Measurements from ENCODE around the gene AURKAIP1. TPM values are rescaled to one million over a fixed set of nuclear protein-coding genes. Genes with fewer than 3 reads are reported as not detected.
A peak's percentile ranks its signal among the peaks of the same experiment; 100 is the strongest.
"Not testable (repeated sequence)": the region's sequence is repeated elsewhere in the genome, so short reads cannot be mapped to it uniquely, and the experiment has no call there.

AURKAIP1 gene
- polyA plus RNA-seq, 1 donor: 69.3 TPM

DNA sequence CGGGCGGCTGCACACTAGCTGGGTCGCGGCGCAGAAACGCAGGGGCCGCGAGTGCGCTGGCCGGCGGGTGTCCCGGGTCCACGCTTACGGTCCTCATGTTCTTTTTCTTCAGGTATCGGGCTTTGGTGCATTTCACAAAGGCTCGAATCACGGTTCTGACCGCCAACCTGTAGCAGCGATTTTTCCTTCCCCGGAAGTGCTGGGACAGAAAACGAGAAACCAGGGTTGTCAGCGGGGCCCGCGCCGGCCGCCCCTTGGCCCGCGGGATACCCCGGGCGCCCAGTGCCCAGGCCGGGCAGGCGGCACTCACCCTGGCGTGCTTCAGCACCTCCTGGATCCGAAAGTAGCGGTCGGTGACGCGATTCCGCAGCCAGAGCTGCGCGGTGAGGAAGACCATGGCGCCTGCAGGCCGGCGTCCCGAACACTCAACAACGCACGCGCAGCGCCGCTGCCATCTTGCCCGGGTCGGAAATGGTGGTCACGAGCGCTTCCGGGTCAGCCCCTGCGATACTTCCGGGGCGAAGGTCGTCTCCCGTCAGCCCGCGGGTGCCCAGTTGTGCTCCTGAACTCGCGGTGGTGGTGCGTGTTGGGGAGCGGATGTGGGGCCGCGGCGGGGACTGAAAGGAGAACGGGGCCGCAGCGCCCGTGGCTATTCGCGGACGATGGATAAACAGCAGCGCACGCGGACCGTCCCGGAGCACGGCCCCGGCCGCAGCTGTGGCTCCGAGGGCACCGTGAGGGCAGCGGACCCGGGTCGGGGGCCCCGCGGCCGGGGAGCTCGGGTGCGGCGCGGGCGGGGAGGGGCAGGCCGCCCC, 32.0 kb upstream of the AURKAIP1 start, which contains the start of gene MRPL20:
Gene MRPL20, minus strand, starts transcription at position 473 of the 815 bp plus-strand sequence. Its CDS starts 76 bp downstream, at position 397.
- DNase-seq (ENCODE audit: low read depth): peak; percentile 77

- DNase-seq (ENCODE audit: low read depth): no peak
Observed at GRCh38 chr1:1406101-1406820, 31.3 kb upstream of the AURKAIP1 start.

GRCh38 chr1:1403653-1404052, 28.6 kb upstream of the AURKAIP1 start:
- no peak for DNase-seq (ENCODE audit: low read depth)

GRCh38 chr1:1402901-1403392, 27.9 kb upstream of the AURKAIP1 start:
- not testable (repeated sequence) for DNase-seq (ENCODE audit: low read depth)

GRCh38 chr1:1402072-1402900, 27.3 kb upstream of the AURKAIP1 start:
- DNase-seq (ENCODE audit: low read depth): no peak

DNA sequence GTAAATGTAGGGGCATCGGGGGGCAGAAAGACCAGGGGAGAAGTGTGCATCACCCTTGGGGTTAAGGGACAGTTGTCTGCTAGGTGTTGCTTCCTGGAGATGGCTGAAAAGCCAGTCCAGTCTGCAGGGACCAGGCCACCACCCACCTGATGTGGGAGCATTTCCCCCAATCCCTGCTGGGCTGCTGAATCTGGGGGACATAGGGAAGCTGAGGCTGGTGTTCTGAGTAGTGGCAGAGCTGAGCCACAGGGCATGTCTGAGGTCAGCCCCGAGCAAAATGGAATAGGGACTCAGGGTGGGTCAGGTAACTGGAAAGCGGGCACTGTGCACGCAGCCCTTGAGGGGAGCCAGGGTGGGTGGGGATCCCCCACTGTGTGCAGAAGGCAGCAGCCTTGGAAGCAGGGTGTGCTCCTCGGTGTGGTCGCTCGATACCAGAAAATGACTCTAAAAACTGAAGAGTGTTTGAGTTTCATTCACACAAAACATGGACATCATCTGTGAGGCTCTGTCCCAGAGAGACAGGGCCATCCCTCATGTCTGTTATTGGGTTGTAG, 26.5 kb upstream of the AURKAIP1 start:
- DNase-seq (ENCODE audit: low read depth): no peak

DNA sequence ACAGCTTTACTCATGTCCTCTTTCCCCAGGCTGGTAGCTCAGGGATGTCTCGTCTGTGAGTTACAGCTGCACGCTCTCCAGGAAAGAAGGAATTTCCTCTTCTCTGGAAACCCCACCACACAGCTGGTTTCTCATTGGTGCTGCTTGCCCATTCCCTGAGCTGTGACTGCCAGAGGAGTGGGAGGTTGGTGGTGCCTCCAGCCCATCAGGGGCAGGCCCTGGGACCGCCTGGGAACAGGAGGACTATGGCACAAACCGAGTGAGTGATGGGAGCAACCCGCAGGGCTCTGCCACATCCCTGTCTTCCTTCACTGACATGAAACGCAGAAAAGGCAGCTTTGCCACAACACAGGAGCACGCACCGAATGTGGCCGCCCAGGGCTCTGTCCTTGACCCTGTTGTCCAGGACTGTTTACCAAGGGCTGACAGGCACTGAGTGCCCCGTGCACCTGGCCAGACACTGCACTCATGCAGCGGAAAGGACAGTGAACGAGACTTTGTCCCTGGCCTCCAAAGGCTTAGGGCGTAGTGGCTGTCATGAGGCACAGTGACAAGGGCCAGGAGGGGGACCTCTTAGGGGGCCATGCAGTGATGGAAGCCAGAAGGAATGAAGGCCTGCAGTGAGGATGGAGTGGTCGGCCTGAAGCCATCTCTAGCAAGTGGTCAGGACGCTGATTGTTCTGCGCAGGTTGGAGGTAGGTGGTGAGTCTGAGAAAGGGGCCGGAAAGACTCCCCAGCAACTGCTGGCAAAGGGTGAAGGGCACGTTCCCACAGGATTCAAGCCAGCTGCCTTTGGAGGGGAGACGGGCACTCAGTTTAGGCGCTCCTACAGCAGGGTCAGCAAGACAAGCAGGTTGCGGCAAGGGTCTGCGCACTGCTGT, 25.8 kb upstream of the AURKAIP1 start:
- DNase-seq (ENCODE audit: low read depth): no peak

DNA sequence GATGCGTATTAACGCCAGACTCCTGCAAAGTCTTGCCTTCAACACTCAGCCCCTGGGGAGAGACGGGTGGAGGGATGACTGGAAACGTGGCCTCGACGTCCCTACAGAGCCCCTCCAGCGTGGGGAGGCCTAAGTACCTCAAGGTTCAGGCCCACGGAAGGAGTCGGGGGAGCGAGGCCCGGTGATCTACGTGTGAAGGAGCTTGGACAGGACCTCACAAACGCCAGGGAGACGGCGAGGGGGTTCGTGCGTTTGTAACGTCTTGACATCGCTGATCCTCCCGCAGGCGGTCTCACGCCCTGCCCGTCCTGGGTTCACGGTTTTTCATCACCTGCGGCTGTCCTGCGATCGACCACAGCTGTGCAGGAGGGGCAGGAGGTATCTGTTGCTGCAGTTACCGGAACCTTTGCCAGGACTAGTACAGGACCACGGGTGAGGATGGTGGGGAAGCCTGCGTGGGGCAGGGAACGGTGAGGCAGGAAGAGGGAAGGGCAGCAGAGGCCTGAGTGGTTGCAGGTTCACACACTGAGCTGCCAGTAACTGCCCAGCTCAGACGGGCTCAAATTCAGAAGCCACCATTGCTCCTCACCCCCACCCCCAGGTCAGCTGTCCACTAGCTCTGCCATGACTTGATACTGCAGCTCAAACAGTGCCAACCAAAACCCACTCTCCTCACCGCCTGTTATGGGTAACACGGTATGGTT, 25.0 kb upstream of the AURKAIP1 start:
- no peak for DNase-seq (ENCODE audit: low read depth)

DNA sequence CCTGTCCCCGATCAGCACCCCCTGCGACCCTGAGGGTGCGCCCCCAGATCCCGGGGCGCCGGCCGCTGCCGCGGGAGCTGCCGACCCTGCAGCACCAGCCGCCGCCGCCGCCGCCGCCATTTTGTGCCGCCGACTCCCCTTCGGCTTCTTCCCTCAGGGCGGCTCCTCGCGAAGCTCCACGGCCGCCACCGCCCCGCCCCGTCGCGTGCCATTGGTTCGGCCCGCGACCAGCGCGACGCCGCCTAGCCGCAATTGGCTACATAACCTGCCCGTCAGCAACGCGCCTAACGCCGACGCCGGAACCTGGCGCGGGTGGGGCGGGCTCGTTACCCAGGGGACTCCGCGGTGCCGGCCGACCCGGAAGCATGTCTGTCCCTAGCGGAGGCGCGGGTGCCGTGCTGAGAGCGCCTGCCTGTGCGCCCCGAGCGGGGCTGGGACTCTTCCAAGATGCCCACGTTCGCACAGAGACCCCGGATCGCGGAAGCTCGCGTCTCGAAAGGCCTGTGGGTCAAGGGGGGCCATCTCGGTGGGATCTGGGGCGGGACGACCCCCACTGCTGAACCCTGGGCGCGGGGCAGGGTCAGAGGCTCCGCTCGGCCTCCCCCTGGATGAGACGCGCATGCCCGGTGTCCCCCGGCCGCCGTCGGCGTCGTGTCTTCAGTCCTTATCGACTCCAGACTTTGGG, 24.3 kb upstream of the AURKAIP1 start, which contains the start of gene CCNL2:
Gene CCNL2, minus strand, starts transcription at position 149 of the 685 bp plus-strand sequence. Its CDS starts 29 bp downstream, at position 120.
- DNase-seq (ENCODE audit: low read depth): peak; percentile 85

DNA sequence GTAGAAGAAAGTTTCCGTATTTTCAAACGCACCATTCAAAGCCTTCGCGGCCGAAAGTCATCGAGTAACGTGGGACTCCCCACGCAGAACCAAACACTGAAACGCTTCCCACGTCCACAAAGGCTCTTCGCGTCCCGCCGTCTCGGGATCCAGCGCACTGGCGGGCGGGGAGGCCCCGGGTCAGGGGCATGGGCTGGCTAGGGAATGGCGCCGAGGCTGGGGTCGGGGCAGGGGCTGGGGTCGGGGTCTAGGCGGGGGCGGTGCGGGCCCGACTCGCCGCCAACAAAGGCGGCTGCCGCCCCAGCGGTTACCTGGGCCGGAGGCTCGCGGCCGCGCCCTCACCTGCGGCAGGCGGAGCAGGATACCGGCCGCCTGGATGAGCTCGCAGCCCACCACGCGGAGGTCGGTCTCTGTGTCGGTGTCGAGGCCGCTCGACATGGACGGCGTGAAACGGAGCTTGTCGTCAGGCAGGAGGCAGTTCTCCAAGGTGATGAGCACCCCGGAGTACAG, 23.7 kb upstream of the AURKAIP1 start:
- no peak for DNase-seq (ENCODE audit: low read depth)

DNA sequence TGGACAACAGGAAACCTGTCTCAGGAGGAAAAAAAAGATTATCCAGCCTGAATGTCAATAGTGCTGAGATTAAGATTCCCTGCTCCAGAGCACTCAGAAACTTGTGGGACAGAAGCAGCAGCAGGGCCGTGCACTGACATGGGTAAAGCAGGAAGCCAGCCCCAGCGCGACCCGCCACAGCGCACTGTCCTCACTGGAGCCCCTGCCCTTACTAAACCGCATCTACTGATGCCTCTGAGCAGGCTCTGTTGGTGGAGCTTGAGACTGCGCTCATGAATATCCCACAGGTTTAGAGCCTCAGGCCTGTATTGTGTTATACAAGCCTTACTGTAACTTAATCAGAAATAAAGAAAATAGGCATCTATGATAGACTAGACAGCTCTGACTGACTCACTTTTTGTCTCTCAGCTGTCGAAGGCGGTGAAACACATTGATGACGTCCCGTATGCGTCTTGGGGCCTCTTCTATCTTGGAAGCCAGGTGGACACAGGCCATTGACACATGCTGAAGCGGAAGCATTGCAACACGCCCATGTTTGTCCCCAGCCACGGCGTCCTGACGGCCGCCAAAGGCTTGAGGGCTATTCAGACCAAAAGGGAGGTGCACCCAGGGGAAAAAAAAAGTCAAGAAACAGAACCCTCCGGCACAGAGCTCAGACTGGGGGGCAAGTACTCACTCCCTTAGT, 23.0 kb upstream of the AURKAIP1 start:
- no peak for DNase-seq (ENCODE audit: low read depth)

DNA sequence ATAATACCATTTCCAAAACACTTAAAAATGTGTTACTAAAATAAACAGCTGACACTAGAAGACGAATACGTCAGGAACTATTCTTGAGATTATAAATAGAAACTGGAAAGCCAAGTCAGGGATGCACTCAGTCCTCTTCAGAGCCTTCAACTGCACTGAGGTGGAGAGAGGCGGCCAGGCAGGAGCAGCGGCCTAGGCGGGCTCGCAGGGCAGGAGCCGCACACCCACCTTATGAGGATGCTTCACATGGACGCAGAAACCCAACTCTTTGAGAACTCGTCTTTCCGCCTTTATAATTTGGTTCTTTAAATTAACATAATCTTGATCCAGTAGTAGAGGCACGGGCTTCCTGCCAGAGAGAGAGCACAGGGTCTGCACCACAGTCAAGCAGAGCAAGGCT, 20.2 kb upstream of the AURKAIP1 start:
- no peak for DNase-seq (ENCODE audit: low read depth)

GRCh38 chr1:1394116-1394515, 19.1 kb upstream of the AURKAIP1 start:
- no peak for DNase-seq (ENCODE audit: low read depth)

GRCh38 chr1:1393428-1393827, 18.4 kb upstream of the AURKAIP1 start:
- no peak for DNase-seq (ENCODE audit: low read depth)

- DNase-seq (ENCODE audit: low read depth): no peak
Observed at GRCh38 chr1:1393014-1393413, 18.0 kb upstream of the AURKAIP1 start.

- no peak for DNase-seq (ENCODE audit: low read depth)
Observed at GRCh38 chr1:1391225-1391624, 16.2 kb upstream of the AURKAIP1 start.

DNA sequence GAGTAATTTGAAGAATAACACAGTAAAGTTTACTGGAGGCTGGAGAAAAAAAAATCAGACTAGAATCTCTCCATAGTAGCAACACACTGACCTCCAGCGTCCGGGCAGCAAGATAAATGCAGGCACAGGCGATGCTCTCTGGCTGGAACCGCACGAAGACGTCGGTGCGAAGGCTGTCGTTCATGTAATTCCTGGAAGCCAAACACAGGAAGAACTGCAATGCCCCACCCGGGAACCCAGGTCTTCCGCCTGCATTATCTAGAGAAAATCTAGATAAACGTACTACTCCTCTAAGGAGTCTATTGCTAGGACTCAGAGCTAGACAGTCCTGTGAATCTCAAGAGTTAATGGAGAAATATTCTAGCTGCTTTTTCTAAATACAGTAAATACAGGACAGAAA, 15.7 kb upstream of the AURKAIP1 start:
- no peak for DNase-seq (ENCODE audit: low read depth)

DNA sequence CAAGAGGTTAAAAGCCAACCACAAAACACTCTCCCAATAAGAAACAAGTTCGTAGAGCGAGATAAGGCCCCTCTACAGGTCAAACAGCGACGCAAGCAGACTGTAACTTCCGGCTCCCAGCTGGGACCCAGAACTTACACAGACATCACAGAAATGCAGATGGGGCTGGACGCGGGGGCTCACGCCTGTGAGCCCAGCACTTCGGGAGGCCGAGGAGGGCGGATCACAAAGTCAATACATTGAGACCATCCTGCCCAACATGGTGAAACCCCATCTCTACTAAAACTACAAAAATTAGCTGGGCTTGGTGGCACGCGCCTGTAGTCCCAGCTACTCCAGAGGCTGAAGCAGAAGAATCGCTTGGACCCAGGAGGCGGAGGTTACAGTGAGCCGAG, 13.1 kb upstream of the AURKAIP1 start:
- no peak for DNase-seq (ENCODE audit: low read depth)
